ENCODE results near the gene CFAP20DC. TPM values are rescaled to one million over a fixed set of nuclear protein-coding genes. Genes with fewer than 3 reads are reported as not detected.
"Not testable (repeated sequence)": the region's sequence is repeated elsewhere in the genome, so short reads cannot be mapped to it uniquely, and the experiment has no call there.

CFAP20DC gene
- total RNA-seq, 2 experiments from 2014 or later = 2.4 to 2.5 TPM

DNA sequence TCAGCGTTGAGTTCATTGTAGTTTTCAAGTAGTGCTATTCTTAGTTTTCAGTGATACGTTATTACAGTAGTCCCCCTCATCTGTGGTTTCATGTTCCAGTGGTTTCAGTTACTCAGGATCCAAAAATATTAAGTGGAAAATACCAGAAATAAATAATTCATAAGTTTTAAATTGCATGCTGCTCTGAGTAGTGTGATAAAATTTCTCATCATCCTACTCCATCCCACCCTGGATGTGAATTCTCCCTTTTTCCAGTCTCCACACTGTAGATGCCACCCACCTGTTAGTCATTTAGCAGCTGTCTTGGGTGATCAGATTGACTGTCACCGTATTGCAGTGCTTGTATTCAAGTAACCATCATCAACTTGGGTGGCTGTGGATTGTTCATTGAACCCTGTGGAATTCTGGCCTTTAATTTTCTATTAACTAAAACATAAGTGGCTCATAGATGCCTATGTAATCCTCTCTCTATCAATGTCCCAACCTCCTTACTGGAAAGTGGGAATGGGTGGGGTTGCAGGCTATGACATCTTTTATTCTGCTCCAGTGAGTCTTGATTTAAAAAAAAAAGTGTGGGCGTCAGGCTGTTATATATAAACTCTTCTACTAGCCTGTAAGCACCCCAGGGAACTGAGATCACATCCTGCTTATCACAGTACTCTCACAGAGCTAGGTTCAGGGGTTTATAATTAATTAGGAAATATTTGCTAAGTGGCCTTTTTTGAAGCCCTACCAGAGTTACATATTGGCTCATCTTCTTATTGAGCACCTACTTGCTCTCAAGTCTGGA, 97.5 kb downstream of the CFAP20DC start:
- Mint-ChIP-seq H3K27ac (no peak overlapping the region), H3K27me3 (no peaks in the 10 kb centered on the region), H3K9me3 (no peaks in the 10 kb centered on the region), H3K4me1 (ENCODE audit: low read depth) (no peaks in the 10 kb centered on the region), H3K4me3 (no peak overlapping the region), H3K36me3 (no peaks in the 10 kb centered on the region)
- ChIA-PET CTCF (no interaction called here), POLR2A (no interaction called here)
- DNase-seq = no peak
- intact Hi-C loops (cut with micrococcal nuclease) = no loop called here

DNA sequence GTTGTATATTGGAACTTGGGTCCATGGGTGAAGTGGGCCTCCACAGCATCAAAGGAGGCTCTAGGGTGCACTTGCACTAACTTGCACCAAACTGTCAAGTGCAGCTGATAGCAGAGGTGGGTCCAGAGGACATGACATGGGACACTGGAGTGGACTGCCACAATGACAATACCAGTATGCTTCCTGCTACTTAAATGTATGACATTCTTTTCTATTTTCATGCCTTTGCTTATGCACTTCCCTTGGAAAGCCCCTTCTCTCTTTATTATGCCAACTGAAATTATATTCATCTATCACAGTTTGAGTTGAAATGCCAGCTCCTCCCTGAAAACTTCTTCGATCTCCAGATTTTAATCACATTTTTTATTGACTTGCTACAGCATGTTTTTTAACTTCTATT, 101.8 kb downstream of the CFAP20DC start:
- Mint-ChIP-seq H3K27ac (no peak overlapping the region), H3K4me3 (no peak overlapping the region), H3K4me1 (ENCODE audit: low read depth) (no peaks in the 10 kb centered on the region), H3K9me3 (no peaks in the 10 kb centered on the region), H3K27me3 (no peaks in the 10 kb centered on the region), H3K36me3 (no peaks in the 10 kb centered on the region)
- intact Hi-C loops (cut with micrococcal nuclease) = no loop called here
- ChIA-PET CTCF (no interaction called here), POLR2A (no interaction called here)
- DNase-seq = no peak

DNA sequence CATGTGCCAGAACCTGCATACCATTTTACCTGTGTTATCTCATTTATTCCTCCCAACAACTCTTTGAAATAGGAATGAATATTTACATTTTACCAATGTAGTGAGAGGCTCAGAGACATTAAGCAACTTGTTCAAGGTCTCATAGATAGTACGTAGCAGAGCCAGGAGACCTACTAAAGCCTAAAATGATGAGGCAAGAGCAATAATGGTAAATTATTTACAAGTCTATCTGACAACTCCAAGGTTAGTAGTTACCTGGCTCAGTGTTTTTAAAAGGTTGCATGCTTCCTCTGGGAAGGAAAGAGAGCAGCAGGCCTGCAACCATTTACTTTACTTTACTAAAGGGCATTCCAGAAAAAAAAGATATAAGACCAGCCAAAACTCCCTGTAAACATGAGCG, 103.0 kb downstream of the CFAP20DC start:
- Mint-ChIP-seq H3K27ac (no peak overlapping the region), H3K36me3 (no peaks in the 10 kb centered on the region), H3K9me3 (no peaks in the 10 kb centered on the region), H3K4me3 (no peak overlapping the region), H3K27me3 (no peaks in the 10 kb centered on the region), H3K4me1 (ENCODE audit: low read depth) (no peaks in the 10 kb centered on the region)
- intact Hi-C loops (cut with micrococcal nuclease) = no loop called here
- no peak for DNase-seq
- ChIA-PET POLR2A (no interaction called here), CTCF (no interaction called here)

DNA sequence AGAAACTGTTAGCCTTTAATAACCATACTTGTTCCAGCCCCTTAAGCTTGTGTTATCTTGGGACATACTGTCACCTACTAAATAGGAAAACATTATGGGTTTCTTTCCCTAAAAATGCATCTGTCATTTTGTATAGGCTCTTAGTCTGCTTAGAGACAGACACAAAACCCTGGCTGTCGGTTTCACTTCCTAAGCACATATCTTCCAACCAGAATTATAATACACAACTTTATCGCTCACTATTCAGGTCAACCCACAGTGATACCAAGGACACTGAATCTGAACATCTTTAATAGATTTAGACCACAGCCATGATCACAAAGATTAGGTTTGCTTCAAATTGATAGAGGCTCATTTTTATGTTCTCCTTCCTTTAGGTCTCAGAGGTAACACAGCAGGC, 111.8 kb downstream of the CFAP20DC start:
- ChIA-PET CTCF (no interaction called here), POLR2A (no interaction called here)
- Mint-ChIP-seq H3K9me3 (no peaks in the 10 kb centered on the region), H3K4me1 (ENCODE audit: low read depth) (no peaks in the 10 kb centered on the region), H3K27ac (no peak overlapping the region), H3K27me3 (no peaks in the 10 kb centered on the region), H3K36me3 (no peaks in the 10 kb centered on the region), H3K4me3 (no peak overlapping the region)
- intact Hi-C loops (cut with micrococcal nuclease) = no loop called here
- DNase-seq = no peak

- no peaks in the 10 kb centered on the region for H3K36me3 Mint-ChIP-seq
- H3K4me3 Mint-ChIP-seq = no peak overlapping the region
- ChIA-PET CTCF (no interaction called here), POLR2A (no interaction called here)
- H3K27me3 Mint-ChIP-seq = no peaks in the 10 kb centered on the region
- no peak overlapping the region for H3K27ac Mint-ChIP-seq
- no peaks in the 10 kb centered on the region for H3K4me1 Mint-ChIP-seq (ENCODE audit: low read depth)
- H3K9me3 Mint-ChIP-seq = no peaks in the 10 kb centered on the region
- intact Hi-C loops (cut with micrococcal nuclease) = no loop called here
- DNase-seq = no peak
Measured at GRCh38 chr3:58924578-58924977, 125.2 kb downstream of the CFAP20DC start.

DNA sequence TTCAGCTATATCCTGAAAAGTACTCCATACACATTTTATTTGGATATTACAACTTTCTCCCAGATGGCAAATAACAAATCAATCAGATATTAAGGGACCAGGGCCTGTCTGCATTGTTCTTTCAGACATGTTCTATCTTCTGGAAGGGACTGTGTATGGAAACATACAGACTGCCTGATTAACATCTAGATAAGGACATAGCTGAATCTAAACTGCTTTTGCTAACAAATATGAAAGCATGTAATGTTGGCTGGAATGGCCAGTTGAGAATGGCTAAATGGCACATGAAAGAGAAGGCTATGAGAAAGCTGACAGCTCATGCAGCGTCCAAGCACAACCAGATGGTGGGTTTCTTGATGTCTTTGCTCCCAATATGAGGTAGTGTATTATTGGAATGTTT, 149.4 kb downstream of the CFAP20DC start:
- Mint-ChIP-seq H3K9me3 (peaks cover 17% of the 10 kb centered on the region), H3K36me3 (no peaks in the 10 kb centered on the region), H3K4me3 (no peak overlapping the region), H3K4me1 (ENCODE audit: low read depth) (peaks cover 25% of the 10 kb centered on the region), H3K27me3 (no peaks in the 10 kb centered on the region), H3K27ac (no peak overlapping the region)
- ChIA-PET POLR2A (no interaction called here), CTCF (no interaction called here)
- intact Hi-C loops (cut with micrococcal nuclease) = no loop called here
- no peak for DNase-seq

- H3K36me3 Mint-ChIP-seq = no peaks in the 10 kb centered on the region
- no peak overlapping the region for H3K27ac Mint-ChIP-seq
- DNase-seq = no peak
- ChIA-PET CTCF (no interaction called here), POLR2A (no interaction called here)
- peaks cover 21% of the 10 kb centered on the region for H3K9me3 Mint-ChIP-seq
- no peak overlapping the region for H3K4me3 Mint-ChIP-seq
- intact Hi-C loops (cut with micrococcal nuclease) = loop anchor here (1.0 kb wide), 1 partner anchor 26 kb away; no protein-coding TSS in a partner anchor
- no peaks in the 10 kb centered on the region for H3K27me3 Mint-ChIP-seq
- H3K4me1 Mint-ChIP-seq (ENCODE audit: low read depth) = peaks cover 25% of the 10 kb centered on the region
Measured at GRCh38 chr3:58899953-58900298, 149.9 kb downstream of the CFAP20DC start.

DNA sequence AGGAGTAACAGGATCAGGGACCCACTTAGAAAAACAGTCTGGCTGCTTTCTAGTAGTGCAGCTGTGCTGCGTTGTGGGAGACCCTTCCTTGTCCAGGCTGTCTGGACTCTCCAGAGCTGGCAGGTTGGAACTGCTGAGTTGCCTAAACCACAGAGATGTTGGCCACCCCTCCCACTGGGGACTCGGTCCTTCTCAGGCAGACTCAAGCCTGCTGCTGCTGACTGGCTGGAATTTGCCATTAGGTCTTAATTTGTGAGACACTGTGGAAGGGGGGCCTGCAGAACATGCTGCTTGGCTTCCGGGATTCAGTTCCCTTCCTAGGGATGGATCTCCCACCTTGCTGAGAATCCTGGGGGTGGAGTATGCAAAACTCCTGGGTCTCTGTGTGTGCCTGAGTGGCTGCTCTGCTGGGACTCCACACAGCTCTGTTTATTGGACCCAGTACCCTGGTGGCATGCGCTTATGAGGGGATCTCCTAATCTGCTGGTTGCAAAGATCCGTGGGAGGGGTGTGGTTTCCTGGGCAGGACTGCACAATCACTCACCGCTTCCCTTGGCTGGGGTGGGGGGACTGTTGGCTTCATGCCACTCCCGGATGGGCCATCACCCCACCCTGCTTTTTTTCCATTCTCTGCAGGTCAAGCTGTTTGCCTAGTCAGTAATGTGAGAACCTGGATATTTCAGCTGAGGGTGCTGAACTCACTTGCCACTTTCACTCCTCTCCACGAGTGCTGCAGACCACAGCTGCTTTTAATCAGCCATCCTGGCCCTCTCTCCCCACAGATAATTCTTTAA, 150.5 kb downstream of the CFAP20DC start:
- Mint-ChIP-seq H3K4me3 (no peak overlapping the region), H3K9me3 (peaks cover 21% of the 10 kb centered on the region), H3K4me1 (ENCODE audit: low read depth) (peaks cover 25% of the 10 kb centered on the region), H3K36me3 (no peaks in the 10 kb centered on the region), H3K27me3 (no peaks in the 10 kb centered on the region), H3K27ac (no peak overlapping the region)
- intact Hi-C loops (cut with micrococcal nuclease) = loop anchor here (1.0 kb wide), 1 partner anchor 25 kb away; no protein-coding TSS in a partner anchor
- POLR2A ChIA-PET = no interaction called here
- CTCF ChIA-PET = no interaction called here
- DNase-seq = peak; percentile 62

GRCh38 chr3:58898513-58898912, 151.3 kb downstream of the CFAP20DC start:
- ChIA-PET POLR2A (interaction anchor here (0.7 kb wide), 1 partner anchor 518 kb away, joined by 3 read pairs; no protein-coding TSS in a partner anchor), CTCF (no interaction called here)
- peaks cover 18% of the 10 kb centered on the region for H3K9me3 Mint-ChIP-seq
- H3K4me1 Mint-ChIP-seq (ENCODE audit: low read depth) = peaks cover 25% of the 10 kb centered on the region
- H3K27me3 Mint-ChIP-seq = no peaks in the 10 kb centered on the region
- no peak overlapping the region for H3K4me3 Mint-ChIP-seq
- DNase-seq = no peak
- intact Hi-C loops (cut with micrococcal nuclease) = no loop called here
- no peak overlapping the region for H3K27ac Mint-ChIP-seq
- no peaks in the 10 kb centered on the region for H3K36me3 Mint-ChIP-seq

GRCh38 chr3:58897646-58898045, 152.2 kb downstream of the CFAP20DC start:
- H3K27me3 Mint-ChIP-seq = no peaks in the 10 kb centered on the region
- no peak overlapping the region for H3K27ac Mint-ChIP-seq
- H3K9me3 Mint-ChIP-seq = peaks cover 14% of the 10 kb centered on the region
- no peak for DNase-seq
- ChIA-PET CTCF (no interaction called here), POLR2A (no interaction called here)
- intact Hi-C loops (cut with micrococcal nuclease) = no loop called here
- H3K4me1 Mint-ChIP-seq (ENCODE audit: low read depth) = peaks cover 25% of the 10 kb centered on the region
- H3K36me3 Mint-ChIP-seq = no peaks in the 10 kb centered on the region
- no peak overlapping the region for H3K4me3 Mint-ChIP-seq

DNA sequence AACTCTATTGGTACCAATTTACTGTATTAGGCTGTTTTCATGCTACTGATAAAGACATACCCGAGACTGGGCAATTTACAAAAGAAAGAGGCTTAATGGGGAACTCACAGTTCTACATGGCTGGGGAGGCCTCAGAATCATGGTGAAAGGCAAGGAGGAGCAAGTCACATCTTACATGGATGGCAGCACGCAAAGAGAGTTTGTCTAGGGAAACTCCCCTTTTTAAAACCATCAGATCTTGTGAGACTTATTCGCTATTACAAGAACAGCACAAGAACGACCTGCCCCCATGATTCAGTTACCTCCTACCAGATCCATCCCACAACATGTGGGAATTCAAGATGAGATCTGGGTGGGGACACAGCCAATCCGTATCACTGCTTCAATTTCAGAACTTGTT, 154.1 kb downstream of the CFAP20DC start:
- Mint-ChIP-seq H3K9me3 (peaks cover 21% of the 10 kb centered on the region), H3K4me1 (ENCODE audit: low read depth) (peaks cover 25% of the 10 kb centered on the region)
- H3K27ac Mint-ChIP-seq; POLR2A ChIA-PET; H3K27me3 Mint-ChIP-seq; DNase-seq; H3K36me3 Mint-ChIP-seq; CTCF ChIA-PET; intact Hi-C loops (cut with micrococcal nuclease); H3K4me3 Mint-ChIP-seq: not testable (repeated sequence)

GRCh38 chr3:58892526-58892925, 157.3 kb downstream of the CFAP20DC start:
- CTCF ChIA-PET; intact Hi-C loops (cut with micrococcal nuclease); DNase-seq: not testable (repeated sequence)

DNA sequence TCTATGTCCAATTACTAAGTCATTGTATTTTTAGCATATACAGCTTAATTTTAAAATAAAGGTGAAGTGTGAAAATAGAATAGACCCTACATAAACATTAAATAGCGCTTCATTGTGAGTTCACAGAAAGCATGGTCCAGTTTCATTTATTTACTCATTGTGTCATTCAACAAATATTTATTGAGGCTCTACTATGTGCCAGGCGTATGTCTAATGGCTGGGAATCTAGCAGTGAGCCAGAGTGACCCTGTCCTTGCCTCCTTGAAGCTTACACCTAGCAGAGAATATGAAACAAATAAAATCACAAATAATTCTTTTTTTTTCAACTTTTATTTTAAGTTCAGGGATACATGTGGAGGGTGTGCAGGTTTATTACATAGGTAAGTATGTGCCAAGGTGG, 161.7 kb downstream of the CFAP20DC start:
- no peaks in the 10 kb centered on the region for H3K27me3 Mint-ChIP-seq
- no peak overlapping the region for H3K27ac Mint-ChIP-seq
- intact Hi-C loops (cut with micrococcal nuclease) = no loop called here
- ChIA-PET POLR2A (no interaction called here), CTCF (no interaction called here)
- H3K9me3 Mint-ChIP-seq = peaks cover 7% of the 10 kb centered on the region
- H3K4me3 Mint-ChIP-seq = no peak overlapping the region
- no peaks in the 10 kb centered on the region for H3K36me3 Mint-ChIP-seq
- no peak for DNase-seq
- H3K4me1 Mint-ChIP-seq (ENCODE audit: low read depth) = no peaks in the 10 kb centered on the region

More at GRCh38 chr3:58892526-58892925, 157.3 kb downstream of the CFAP20DC start:
- H3K36me3 Mint-ChIP-seq; H3K27me3 Mint-ChIP-seq; H3K4me3 Mint-ChIP-seq; POLR2A ChIA-PET; H3K4me1 Mint-ChIP-seq (ENCODE audit: low read depth); H3K27ac Mint-ChIP-seq: not testable (repeated sequence)
- H3K9me3 Mint-ChIP-seq = peaks cover 21% of the 10 kb centered on the region
